PFSK-1 (cell line): ENCODE results near the gene DNAH14.

ENCODE experiments used
- FOXP2 ChIP-seq: optimal IDR thresholded peaks from 2 replicates; pipeline ENCODE3; 2011; ENCODE audit warnings: borderline replicate concordance, control low read depth, inconsistent platforms; ENCODE audit not compliant: insufficient read depth; ENCODE audit errors: extremely low read length, extremely low read depth
- TAF1 ChIP-seq: IDR thresholded peaks from 2 replicates; pipeline ENCODE4 v1.6.1; 2012; ENCODE audit warnings: low read length, control low read depth, borderline replicate concordance; ENCODE audit not compliant: insufficient read depth

GRCh38 chr1:224880593-224881307 lies 48.7 kb upstream of the DNAH14 start:
- TF ChIP-seq FOXP2 (no peak), TAF1 (no peak)
